Liver (tissue), 9 donors: Measurements from ENCODE around the gene ZNF711. TPM values are rescaled to one million over a fixed set of nuclear protein-coding genes. Genes with fewer than 3 reads are reported as not detected.

Experiments used
- DNase-seq: peaks from one replicate; pipeline ENCODE4 v3.0.0-alpha.2; 2017; ENCODE audit warnings: low spot score
- H3K27ac ChIP-seq, 2 donors: one replicate each; pipeline ENCODE4 v1.7.0; 2013; ENCODE audit warnings: inconsistent platforms in 2 of 2, low read length in 2 of 2, control low read depth in 1 of 2, low read depth in 1 of 2, mild to moderate bottlenecking in 1 of 2
- H3K27me3 ChIP-seq, 4 donors: one replicate each; pipeline versions ENCODE4 v1.6.1 to v1.7.0; 2013; ENCODE audit warnings: low read length in 3 of 4, inconsistent platforms in 1 of 4, mild to moderate bottlenecking in 1 of 4, moderate library complexity in 1 of 4; ENCODE audit not compliant: control insufficient read depth in 4 of 4, insufficient read depth in 4 of 4
- H3K36me3 ChIP-seq, 4 donors: one replicate each; pipeline versions ENCODE4 v1.6.1 to v1.7.0; 2013; ENCODE audit warnings: low read length in 3 of 4, mild to moderate bottlenecking in 3 of 4, low read depth in 1 of 4, moderate library complexity in 1 of 4; ENCODE audit not compliant: control insufficient read depth in 4 of 4, insufficient read depth in 3 of 4
- H3K4me1 ChIP-seq, 4 donors: one replicate each; pipeline versions ENCODE4 v1.6.1 to v1.7.0; 2013; ENCODE audit warnings: low read length in 3 of 4, mild to moderate bottlenecking in 3 of 4, moderate library complexity in 1 of 4; ENCODE audit not compliant: control insufficient read depth in 4 of 4, insufficient read depth in 4 of 4
- H3K4me3 ChIP-seq, 3 donors: one replicate each; pipeline versions ENCODE4 v1.6.1 to v1.7.0; 2013; ENCODE audit warnings: low read length in 3 of 3, control low read depth in 1 of 3, low read depth in 1 of 3, mild to moderate bottlenecking in 1 of 3
- H3K9ac ChIP-seq, 2 donors: one replicate each; pipeline ENCODE4 v1.7.0; 2013; ENCODE audit warnings: low read length in 2 of 2, mild to moderate bottlenecking in 2 of 2, moderate library complexity in 2 of 2, control low read depth in 1 of 2, low read depth in 1 of 2
- H3K9me3 ChIP-seq, 4 donors: one replicate each; pipeline versions ENCODE4 v1.6.1 to v1.7.0; 2013; ENCODE audit warnings: low read length in 3 of 4; ENCODE audit not compliant: control insufficient read depth in 4 of 4
- EGR1 ChIP-seq, 2 donors: IDR thresholded peaks; 2 replicates each; pipeline ENCODE4 v1.6.1; 2016 to 2018; ENCODE audit warnings: antibody characterized with exemption in 2 of 2, low read depth in 2 of 2
- FOXA2 ChIP-seq: IDR thresholded peaks from 2 replicates; pipeline ENCODE4 v1.6.1; 2016; ENCODE audit warnings: antibody characterized with exemption
- GABPA ChIP-seq, 2 donors: IDR thresholded peaks in 1 of 2; conservative IDR thresholded peaks in 1 of 2; 2 replicates each; pipeline ENCODE4 v1.6.1; 2016; ENCODE audit warnings: antibody characterized with exemption in 2 of 2, mild to moderate bottlenecking in 1 of 2, moderate library complexity in 1 of 2
- HNF4A ChIP-seq, 2 donors: conservative IDR thresholded peaks; 2 replicates each; pipeline ENCODE4 v1.6.1; 2016; ENCODE audit warnings: antibody characterized with exemption in 2 of 2, mild to moderate bottlenecking in 2 of 2
- HNF4G ChIP-seq: IDR thresholded peaks from 2 replicates; pipeline ENCODE4 v1.6.1; 2016; ENCODE audit warnings: antibody characterized with exemption
- JUND ChIP-seq, 2 donors: IDR thresholded peaks; 2 replicates each; pipeline ENCODE4 v1.6.1; 2016; ENCODE audit warnings: antibody characterized with exemption in 2 of 2
- NR2F2 ChIP-seq: IDR thresholded peaks from 2 replicates; pipeline ENCODE4 v1.6.1; 2016; ENCODE audit warnings: antibody characterized with exemption
- RAD21 ChIP-seq, 2 donors: IDR thresholded peaks; 2 replicates each; pipeline ENCODE4 v1.6.1; 2016; ENCODE audit warnings: antibody characterized with exemption in 2 of 2, mild to moderate bottlenecking in 2 of 2
- RXRA ChIP-seq, 2 donors: IDR thresholded peaks; 2 replicates each; pipeline ENCODE4 v1.6.1; 2017 to 2018; ENCODE audit warnings: antibody characterized with exemption in 2 of 2, mild to moderate bottlenecking in 1 of 2
- YY1 ChIP-seq: IDR thresholded peaks from 2 replicates; pipeline ENCODE4 v1.6.1; 2016; ENCODE audit warnings: antibody characterized with exemption, mild to moderate bottlenecking
- WGBS: extraction: QIAGEN DNeasy Blood & Tissue Kit; methylation state at CpG from one replicate; pipeline ENCODE4 v1.1.7; 2013; 5-methylcytosine and 5-hydroxymethylcytosine counted together
- polyA plus RNA-seq, 2 donors: library from polyadenylated mRNA; stranded (reverse) in 1 of 2; unstranded in 1 of 2; fragments of 200-250 nt in 1 of 2; fragments of >200 nt in 1 of 2; fragmentation: Nextera tagmentation in 1 of 2; extraction: Ambion mirVana in 1 of 2; gene quantifications; one replicate each; pipeline versions ENCODE4 v1.2.1 to v1.2.3, GENCODE V29; 2013 to 2015
- total RNA-seq, 2 donors: library from RNA; depleted of rRNA; stranded (reverse); fragments of >200 nt; gene quantifications; one replicate each; pipeline ENCODE4 v1.2.3, GENCODE V29; 2014
- TF ChIP-seq, protein P1 (sequence below): IDR thresholded peaks from 2 replicates; pipeline ENCODE4 v1.6.1; 2016; ENCODE audit warnings: antibody characterized with exemption
- TF ChIP-seq, protein P2 (sequence below): IDR thresholded peaks from 2 replicates; pipeline ENCODE4 v1.6.1; 2016; ENCODE audit warnings: antibody characterized with exemption, mild to moderate bottlenecking
- TF ChIP-seq, protein P3 (sequence below): IDR thresholded peaks from 2 replicates; pipeline ENCODE4 v1.6.1; 2016; ENCODE audit warnings: antibody characterized with exemption
- donor health status: healthy.
- donor health status: healthy.
- donor health status: healthy.
- donor health status: healthy.
- donor health status: healthy.

Gene ZNF711
- total and polyA plus RNA-seq, 4 donors = 0.21 to 11.4 (median 0.97) TPM

DNA sequence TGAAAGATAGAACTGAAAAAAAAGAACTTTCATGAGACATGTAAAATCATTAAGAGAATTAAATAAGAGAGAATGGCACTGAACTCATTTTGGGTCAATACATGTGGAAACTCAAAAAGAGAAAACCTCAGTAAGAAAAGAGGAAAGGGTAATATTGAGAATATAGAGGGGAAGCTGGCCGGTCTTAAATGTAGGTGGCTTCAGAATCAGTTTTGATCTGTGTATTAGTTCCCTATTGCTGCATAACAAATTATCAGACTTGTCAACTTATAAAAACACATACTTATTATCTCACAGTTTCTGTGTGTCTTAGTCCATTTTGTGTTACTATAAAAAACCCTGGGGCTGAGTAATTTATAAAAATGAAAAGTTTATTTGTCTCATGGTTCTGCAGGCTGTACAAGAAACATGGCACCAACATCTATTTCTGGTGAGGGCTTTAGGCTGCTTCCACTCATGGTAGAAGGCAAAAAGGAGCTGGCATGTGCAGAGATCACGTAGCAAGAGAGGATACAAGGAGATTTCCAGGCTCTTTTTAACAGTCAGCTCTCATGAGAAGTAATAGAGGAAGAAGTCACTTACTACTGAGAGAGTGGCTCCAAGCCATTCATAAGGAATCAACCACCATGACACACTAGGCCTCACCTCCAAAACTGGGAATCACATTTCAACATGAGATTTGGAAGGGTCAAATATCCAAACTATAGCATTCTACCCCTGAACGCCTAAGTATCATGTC lies 29.8 kb upstream of the ZNF711 start:
- TF ChIP-seq, protein P1, sequence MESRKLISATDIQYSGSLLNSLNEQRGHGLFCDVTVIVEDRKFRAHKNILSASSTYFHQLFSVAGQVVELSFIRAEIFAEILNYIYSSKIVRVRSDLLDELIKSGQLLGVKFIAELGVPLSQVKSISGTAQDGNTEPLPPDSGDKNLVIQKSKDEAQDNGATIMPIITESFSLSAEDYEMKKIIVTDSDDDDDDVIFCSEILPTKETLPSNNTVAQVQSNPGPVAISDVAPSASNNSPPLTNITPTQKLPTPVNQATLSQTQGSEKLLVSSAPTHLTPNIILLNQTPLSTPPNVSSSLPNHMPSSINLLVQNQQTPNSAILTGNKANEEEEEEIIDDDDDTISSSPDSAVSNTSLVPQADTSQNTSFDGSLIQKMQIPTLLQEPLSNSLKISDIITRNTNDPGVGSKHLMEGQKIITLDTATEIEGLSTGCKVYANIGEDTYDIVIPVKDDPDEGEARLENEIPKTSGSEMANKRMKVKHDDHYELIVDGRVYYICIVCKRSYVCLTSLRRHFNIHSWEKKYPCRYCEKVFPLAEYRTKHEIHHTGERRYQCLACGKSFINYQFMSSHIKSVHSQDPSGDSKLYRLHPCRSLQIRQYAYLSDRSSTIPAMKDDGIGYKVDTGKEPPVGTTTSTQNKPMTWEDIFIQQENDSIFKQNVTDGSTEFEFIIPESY = no peak
- TF ChIP-seq RAD21 (IDR thresholded peaks at IDR 0.05) (no peak), HNF4G (no peak), EGR1 (IDR thresholded peaks at IDR 0.05; ENCODE audit: low read depth in 2 of 2) (no peak), HNF4A (conservative IDR thresholded peaks at IDR 0.05) (no peak), JUND (IDR thresholded peaks at IDR 0.05) (no peak), FOXA2 (no peak), NR2F2 (no peak), GABPA (IDR thresholded peaks at IDR 0.05 in 1 of 2, conservative IDR thresholded peaks at IDR 0.05 in 1 of 2) (no peak)
- Histone ChIP-seq H3K4me1 (no peaks in the 10 kb centered on the region), H3K27me3 (no peaks in the 10 kb centered on the region), H3K27ac (no peak overlapping the region), H3K9me3 (no peaks in the 10 kb centered on the region), H3K36me3 (no peaks in the 10 kb centered on the region), H3K9ac (no peak overlapping the region), H3K4me3 (no peak overlapping the region)
- WGBS = 87% methylated on average over 3 of the region's 3 CpGs
- no peak for DNase-seq

GRCh38 chrX:85215946-85216345 lies 27.8 kb upstream of the ZNF711 start:
- no peak for TF ChIP-seq YY1
- TF ChIP-seq NR2F2 = no peak
- TF ChIP-seq, protein P2, sequence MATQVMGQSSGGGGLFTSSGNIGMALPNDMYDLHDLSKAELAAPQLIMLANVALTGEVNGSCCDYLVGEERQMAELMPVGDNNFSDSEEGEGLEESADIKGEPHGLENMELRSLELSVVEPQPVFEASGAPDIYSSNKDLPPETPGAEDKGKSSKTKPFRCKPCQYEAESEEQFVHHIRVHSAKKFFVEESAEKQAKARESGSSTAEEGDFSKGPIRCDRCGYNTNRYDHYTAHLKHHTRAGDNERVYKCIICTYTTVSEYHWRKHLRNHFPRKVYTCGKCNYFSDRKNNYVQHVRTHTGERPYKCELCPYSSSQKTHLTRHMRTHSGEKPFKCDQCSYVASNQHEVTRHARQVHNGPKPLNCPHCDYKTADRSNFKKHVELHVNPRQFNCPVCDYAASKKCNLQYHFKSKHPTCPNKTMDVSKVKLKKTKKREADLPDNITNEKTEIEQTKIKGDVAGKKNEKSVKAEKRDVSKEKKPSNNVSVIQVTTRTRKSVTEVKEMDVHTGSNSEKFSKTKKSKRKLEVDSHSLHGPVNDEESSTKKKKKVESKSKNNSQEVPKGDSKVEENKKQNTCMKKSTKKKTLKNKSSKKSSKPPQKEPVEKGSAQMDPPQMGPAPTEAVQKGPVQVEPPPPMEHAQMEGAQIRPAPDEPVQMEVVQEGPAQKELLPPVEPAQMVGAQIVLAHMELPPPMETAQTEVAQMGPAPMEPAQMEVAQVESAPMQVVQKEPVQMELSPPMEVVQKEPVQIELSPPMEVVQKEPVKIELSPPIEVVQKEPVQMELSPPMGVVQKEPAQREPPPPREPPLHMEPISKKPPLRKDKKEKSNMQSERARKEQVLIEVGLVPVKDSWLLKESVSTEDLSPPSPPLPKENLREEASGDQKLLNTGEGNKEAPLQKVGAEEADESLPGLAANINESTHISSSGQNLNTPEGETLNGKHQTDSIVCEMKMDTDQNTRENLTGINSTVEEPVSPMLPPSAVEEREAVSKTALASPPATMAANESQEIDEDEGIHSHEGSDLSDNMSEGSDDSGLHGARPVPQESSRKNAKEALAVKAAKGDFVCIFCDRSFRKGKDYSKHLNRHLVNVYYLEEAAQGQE = no peak
- TF ChIP-seq RXRA (IDR thresholded peaks at IDR 0.05) = no peak
- TF ChIP-seq, protein P3, sequence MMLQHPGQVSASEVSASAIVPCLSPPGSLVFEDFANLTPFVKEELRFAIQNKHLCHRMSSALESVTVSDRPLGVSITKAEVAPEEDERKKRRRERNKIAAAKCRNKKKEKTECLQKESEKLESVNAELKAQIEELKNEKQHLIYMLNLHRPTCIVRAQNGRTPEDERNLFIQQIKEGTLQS = no peak
- no peak for TF ChIP-seq GABPA (IDR thresholded peaks at IDR 0.05 in 1 of 2, conservative IDR thresholded peaks at IDR 0.05 in 1 of 2)
- H3K27ac ChIP-seq = no peak overlapping the region
- no peaks in the 10 kb centered on the region for H3K36me3 ChIP-seq
- H3K4me1 ChIP-seq = no peaks in the 10 kb centered on the region
- H3K27me3 ChIP-seq = peaks cover 0 to 3% (median 0%) of the 10 kb centered on the region in 4 donors
- WGBS = 93% methylated on average over 1 of the region's 1 CpG
- H3K9ac ChIP-seq = no peak overlapping the region
- DNase-seq = no peak
- no peaks in the 10 kb centered on the region for H3K9me3 ChIP-seq
- H3K4me3 ChIP-seq = no peak overlapping the region
